A673 (cell line): ENCODE results near the gene PPP1R3F.

Source experiments
- EZH2 ChIP-seq: fragments of 200-600 bp; sonication (generic); IDR thresholded peaks from 2 replicates; pipeline ENCODE4 v1.6.1; 2017; ENCODE audit warnings: borderline replicate concordance, low read depth, mild to moderate bottlenecking, mixed read lengths, antibody characterized with exemption, low read length; ENCODE audit not compliant: poor library complexity, severe bottlenecking
- TF ChIP-seq, protein P1 (sequence below): fragments of 300-800, 200-600 bp; sonication (generic); conservative IDR thresholded peaks from 2 replicates; pipeline ENCODE4 v1.5.1; 2017; ENCODE audit warnings: low read depth, mild to moderate bottlenecking, antibody characterized with exemption, low read length, moderate library complexity, mixed read lengths

- TF ChIP-seq, protein P1, sequence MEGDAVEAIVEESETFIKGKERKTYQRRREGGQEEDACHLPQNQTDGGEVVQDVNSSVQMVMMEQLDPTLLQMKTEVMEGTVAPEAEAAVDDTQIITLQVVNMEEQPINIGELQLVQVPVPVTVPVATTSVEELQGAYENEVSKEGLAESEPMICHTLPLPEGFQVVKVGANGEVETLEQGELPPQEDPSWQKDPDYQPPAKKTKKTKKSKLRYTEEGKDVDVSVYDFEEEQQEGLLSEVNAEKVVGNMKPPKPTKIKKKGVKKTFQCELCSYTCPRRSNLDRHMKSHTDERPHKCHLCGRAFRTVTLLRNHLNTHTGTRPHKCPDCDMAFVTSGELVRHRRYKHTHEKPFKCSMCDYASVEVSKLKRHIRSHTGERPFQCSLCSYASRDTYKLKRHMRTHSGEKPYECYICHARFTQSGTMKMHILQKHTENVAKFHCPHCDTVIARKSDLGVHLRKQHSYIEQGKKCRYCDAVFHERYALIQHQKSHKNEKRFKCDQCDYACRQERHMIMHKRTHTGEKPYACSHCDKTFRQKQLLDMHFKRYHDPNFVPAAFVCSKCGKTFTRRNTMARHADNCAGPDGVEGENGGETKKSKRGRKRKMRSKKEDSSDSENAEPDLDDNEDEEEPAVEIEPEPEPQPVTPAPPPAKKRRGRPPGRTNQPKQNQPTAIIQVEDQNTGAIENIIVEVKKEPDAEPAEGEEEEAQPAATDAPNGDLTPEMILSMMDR, result no peak
- TF ChIP-seq EZH2, result no peak
Observed at GRCh38 chrX:49278081-49278480, 8.5 kb downstream of the PPP1R3F start.
